Measurements from ENCODE around the gene MYH15. TPM values are rescaled to one million over a fixed set of nuclear protein-coding genes. Genes with fewer than 3 reads are reported as not detected.

MYH15 gene
- total RNA-seq, 4 donors from 2014 or later: 0.18 to 0.38 TPM; not detected in 2

DNA sequence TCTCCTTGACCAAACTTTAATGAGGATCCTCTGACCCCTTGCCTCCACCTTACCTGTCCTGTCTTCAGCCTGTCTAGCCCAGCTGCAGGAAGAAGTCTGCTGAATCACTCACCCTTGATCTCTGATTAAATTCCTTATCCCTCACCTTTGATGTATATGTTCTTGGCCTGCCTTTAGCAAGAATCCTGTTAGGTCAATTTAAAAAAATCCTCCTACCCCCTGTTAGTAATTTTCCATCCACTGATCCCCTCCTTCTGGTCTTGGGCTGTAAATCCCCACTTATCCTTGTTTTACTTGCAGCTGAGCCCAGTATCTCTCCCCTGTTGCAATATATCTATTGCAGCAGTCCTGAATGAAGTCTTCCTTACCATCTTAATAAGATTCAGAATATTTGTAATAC lies 39.0 kb downstream of the MYH15 start:
- no peak for TF ChIP-seq POLR2A (IDR thresholded peaks at IDR 0.05)
- TF ChIP-seq, protein P1, sequence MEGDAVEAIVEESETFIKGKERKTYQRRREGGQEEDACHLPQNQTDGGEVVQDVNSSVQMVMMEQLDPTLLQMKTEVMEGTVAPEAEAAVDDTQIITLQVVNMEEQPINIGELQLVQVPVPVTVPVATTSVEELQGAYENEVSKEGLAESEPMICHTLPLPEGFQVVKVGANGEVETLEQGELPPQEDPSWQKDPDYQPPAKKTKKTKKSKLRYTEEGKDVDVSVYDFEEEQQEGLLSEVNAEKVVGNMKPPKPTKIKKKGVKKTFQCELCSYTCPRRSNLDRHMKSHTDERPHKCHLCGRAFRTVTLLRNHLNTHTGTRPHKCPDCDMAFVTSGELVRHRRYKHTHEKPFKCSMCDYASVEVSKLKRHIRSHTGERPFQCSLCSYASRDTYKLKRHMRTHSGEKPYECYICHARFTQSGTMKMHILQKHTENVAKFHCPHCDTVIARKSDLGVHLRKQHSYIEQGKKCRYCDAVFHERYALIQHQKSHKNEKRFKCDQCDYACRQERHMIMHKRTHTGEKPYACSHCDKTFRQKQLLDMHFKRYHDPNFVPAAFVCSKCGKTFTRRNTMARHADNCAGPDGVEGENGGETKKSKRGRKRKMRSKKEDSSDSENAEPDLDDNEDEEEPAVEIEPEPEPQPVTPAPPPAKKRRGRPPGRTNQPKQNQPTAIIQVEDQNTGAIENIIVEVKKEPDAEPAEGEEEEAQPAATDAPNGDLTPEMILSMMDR (IDR thresholded peaks at IDR 0.05): no peak
- Histone ChIP-seq H3K4me3 (no peak overlapping the region), H3K36me3 (no peaks in the 10 kb centered on the region), H3K27ac (no peak overlapping the region), H3K27me3 (no peaks in the 10 kb centered on the region), H3K9me3 (no peaks in the 10 kb centered on the region), H3K4me1 (no peaks in the 10 kb centered on the region)
- no peak for DNase-seq

- Histone ChIP-seq H3K27me3 (no peaks in the 10 kb centered on the region), H3K9me3 (no peaks in the 10 kb centered on the region), H3K4me1 (no peaks in the 10 kb centered on the region), H3K4me3 (no peak overlapping the region), H3K27ac (no peak overlapping the region), H3K36me3 (no peaks in the 10 kb centered on the region)
- no peak for DNase-seq
- TF ChIP-seq, protein P1 (IDR thresholded peaks at IDR 0.05): no peak
- no peak for TF ChIP-seq POLR2A (IDR thresholded peaks at IDR 0.05)
Measured at GRCh38 chr3:108469126-108469525, 41.3 kb downstream of the MYH15 start.

- H3K9me3 ChIP-seq: no peaks in the 10 kb centered on the region
- DNase-seq: no peak
- no peak overlapping the region for H3K27ac ChIP-seq
- TF ChIP-seq, protein P1 (IDR thresholded peaks at IDR 0.05): no peak
- no peaks in the 10 kb centered on the region for H3K36me3 ChIP-seq
- no peaks in the 10 kb centered on the region for H3K27me3 ChIP-seq
- H3K4me1 ChIP-seq: no peaks in the 10 kb centered on the region
- no peak overlapping the region for H3K4me3 ChIP-seq
Measured at GRCh38 chr3:108468577-108468976, 41.8 kb downstream of the MYH15 start.

GRCh38 chr3:108462899-108463298 lies 47.5 kb downstream of the MYH15 start:
- no peak for TF ChIP-seq POLR2A (IDR thresholded peaks at IDR 0.05)
- TF ChIP-seq, protein P1 (IDR thresholded peaks at IDR 0.05): no peak
- DNase-seq: no peak
- H3K9me3 ChIP-seq: no peaks in the 10 kb centered on the region
- no peak overlapping the region for H3K4me3 ChIP-seq
- H3K4me1 ChIP-seq: no peaks in the 10 kb centered on the region
- H3K36me3 ChIP-seq: no peaks in the 10 kb centered on the region
- H3K27me3 ChIP-seq: no peaks in the 10 kb centered on the region
- no peak overlapping the region for H3K27ac ChIP-seq

GRCh38 chr3:108461661-108462111 lies 48.7 kb downstream of the MYH15 start:
- TF ChIP-seq, protein P1 (IDR thresholded peaks at IDR 0.05): no peak
- no peak for TF ChIP-seq POLR2A (IDR thresholded peaks at IDR 0.05)
- Histone ChIP-seq H3K27me3 (no peaks in the 10 kb centered on the region), H3K9me3 (no peaks in the 10 kb centered on the region), H3K27ac (no peak overlapping the region), H3K4me3 (no peak overlapping the region), H3K4me1 (no peaks in the 10 kb centered on the region), H3K36me3 (no peaks in the 10 kb centered on the region)
- DNase-seq: no peak

DNA sequence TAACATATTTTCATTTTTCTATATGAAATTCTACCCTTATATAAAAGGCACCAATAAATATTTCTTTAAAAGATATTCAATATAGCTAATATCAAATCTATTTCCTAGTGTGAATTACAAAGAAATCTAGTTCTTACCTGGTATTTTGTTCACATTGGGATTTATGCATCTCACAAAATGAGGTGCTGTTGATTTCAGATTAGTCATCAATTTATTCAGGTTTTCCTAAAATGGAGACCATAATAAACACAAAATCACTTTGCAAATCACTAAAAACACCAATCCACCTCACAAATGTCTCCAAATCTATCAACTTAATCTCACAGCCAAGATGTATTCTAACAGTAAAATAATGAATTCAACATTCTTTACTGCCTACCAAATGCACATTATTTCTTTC lies 51.2 kb downstream of the MYH15 start:
- Histone ChIP-seq H3K36me3 (no peaks in the 10 kb centered on the region), H3K4me1 (no peaks in the 10 kb centered on the region), H3K27me3 (no peaks in the 10 kb centered on the region), H3K27ac (no peak overlapping the region), H3K9me3 (no peaks in the 10 kb centered on the region), H3K4me3 (no peak overlapping the region)
- TF ChIP-seq, protein P1 (IDR thresholded peaks at IDR 0.05): no peak
- TF ChIP-seq POLR2A (IDR thresholded peaks at IDR 0.05): no peak
- DNase-seq: no peak

Measured in Peyer's patch (tissue), 4 donors.